Activated T-cell treated with anti-CD3 and anti-CD28 coated beads for 24 hours (primary cell): ENCODE results near the gene NUDT21.
"Not testable (repeated sequence)": the region's sequence is repeated elsewhere in the genome, so short reads cannot be mapped to it uniquely, and the experiment has no call there.

Experiments
- DNase-seq: peaks from one replicate; pipeline ENCODE4 v3.0.0-alpha.2; 2020; ENCODE audit warnings: low read depth

NUDT21 gene

GRCh38 chr16:56450986-56451752, at the start of gene NUDT21, which contains the start of gene OGFOD1:
NUDT21 (minus strand) TSS chr16:56451332; CDS start chr16:56451202, 130 bp downstream.
OGFOD1 (plus strand) TSS chr16:56451554; CDS start chr16:56451613, 59 bp downstream.
- peak; percentile 88 for DNase-seq

- DNase-seq: no peak
Observed at GRCh38 chr16:56493815-56494214, 42.7 kb upstream of the NUDT21 start.

- DNase-seq: no peak
Observed at GRCh38 chr16:56493126-56493525, 42.0 kb upstream of the NUDT21 start.

GRCh38 chr16:56491657-56492261, 40.6 kb upstream of the NUDT21 start:
- DNase-seq: no peak

- not testable (repeated sequence) for DNase-seq
Observed at GRCh38 chr16:56488868-56489267, 37.7 kb upstream of the NUDT21 start.

- DNase-seq: no peak
Observed at GRCh38 chr16:56488035-56488434, 36.9 kb upstream of the NUDT21 start.

GRCh38 chr16:56483394-56483793, 32.3 kb upstream of the NUDT21 start:
- no peak for DNase-seq

- DNase-seq: no peak
Observed at GRCh38 chr16:56482683-56483236, 31.6 kb upstream of the NUDT21 start.

GRCh38 chr16:56481468-56482122, 30.5 kb upstream of the NUDT21 start:
- no peak for DNase-seq

GRCh38 chr16:56480776-56481467, 29.8 kb upstream of the NUDT21 start:
- DNase-seq: no peak

GRCh38 chr16:56479469-56479868, 28.3 kb upstream of the NUDT21 start:
- DNase-seq: no peak

GRCh38 chr16:56478281-56479049, 27.3 kb upstream of the NUDT21 start:
- DNase-seq: no peak

GRCh38 chr16:56477096-56477878, 26.2 kb upstream of the NUDT21 start:
- DNase-seq: no peak

GRCh38 chr16:56475201-56475600, 24.1 kb upstream of the NUDT21 start:
- no peak for DNase-seq

GRCh38 chr16:56470666-56471065, 19.5 kb upstream of the NUDT21 start:
- no peak for DNase-seq

GRCh38 chr16:56470232-56470631, 19.1 kb upstream of the NUDT21 start:
- no peak for DNase-seq

- DNase-seq: no peak
Observed at GRCh38 chr16:56469748-56470147, 18.6 kb upstream of the NUDT21 start.

GRCh38 chr16:56468800-56469199, 17.7 kb upstream of the NUDT21 start:
- DNase-seq: no peak

- no peak for DNase-seq
Observed at GRCh38 chr16:56466344-56466743, 15.2 kb upstream of the NUDT21 start.

GRCh38 chr16:56463153-56463552, 12.0 kb upstream of the NUDT21 start:
- no peak for DNase-seq
